AG04450 (cell line): Measurements from ENCODE around the gene PDGFA. TPM values are rescaled to one million over a fixed set of nuclear protein-coding genes. Genes with fewer than 3 reads are reported as not detected.

Experiments used
- CTCF ChIA-PET: fragments of 300-600, 350-600 bp; formaldehyde crosslinking; extraction: SDS; loops from one replicate; lab custom pipeline; 2022; ENCODE audit warnings: antibody characterized with exemption, inconsistent platforms; lab: Charles Lee
- POLR2A ChIA-PET: fragments of 350-600 bp; formaldehyde crosslinking; extraction: SDS; loops from one replicate; lab custom pipeline; 2021; ENCODE audit warnings: antibody characterized with exemption, inconsistent platforms; lab: Yijun Ruan, JAX
- DNase-seq: peaks from one replicate; pipeline ENCODE4 v3.0.0-alpha.2; 2011; ENCODE audit warnings: low read depth, low spot score
- H3K27ac ChIP-seq: one replicate; pipeline ENCODE4 v1.5.1; 2012; ENCODE audit warnings: low read depth, low read length, control low read depth
- H3K27me3 ChIP-seq: one replicate; pipeline ENCODE4 v1.6.0; 2012; ENCODE audit warnings: low read length; ENCODE audit not compliant: control insufficient read depth, insufficient read depth
- H3K4me3 ChIP-seq: 2 replicates; pipeline ENCODE4 v1.5.1; 2011; ENCODE audit warnings: mild to moderate bottlenecking, low read depth, low read length, control low read depth
- H3K9me3 ChIP-seq: 2 replicates; pipeline ENCODE4 v1.5.1; 2012; ENCODE audit warnings: low read length; ENCODE audit not compliant: control insufficient read depth, insufficient read depth
- polyA plus RNA-seq: library from polyadenylated mRNA; depleted of rRNA; stranded (reverse); fragments of >200 nt; gene quantifications from 2 replicates; pipeline ENCODE4 v1.2.3, GENCODE V29; 2011
- TF ChIP-seq, protein P1 (sequence below): IDR thresholded peaks from 2 replicates; pipeline ENCODE4 v1.5.1; 2011; ENCODE audit warnings: low read depth, low read length, control low read depth, inconsistent platforms

Gene PDGFA
- polyA plus RNA-seq, 1 experiment = 2.0 TPM

DNA sequence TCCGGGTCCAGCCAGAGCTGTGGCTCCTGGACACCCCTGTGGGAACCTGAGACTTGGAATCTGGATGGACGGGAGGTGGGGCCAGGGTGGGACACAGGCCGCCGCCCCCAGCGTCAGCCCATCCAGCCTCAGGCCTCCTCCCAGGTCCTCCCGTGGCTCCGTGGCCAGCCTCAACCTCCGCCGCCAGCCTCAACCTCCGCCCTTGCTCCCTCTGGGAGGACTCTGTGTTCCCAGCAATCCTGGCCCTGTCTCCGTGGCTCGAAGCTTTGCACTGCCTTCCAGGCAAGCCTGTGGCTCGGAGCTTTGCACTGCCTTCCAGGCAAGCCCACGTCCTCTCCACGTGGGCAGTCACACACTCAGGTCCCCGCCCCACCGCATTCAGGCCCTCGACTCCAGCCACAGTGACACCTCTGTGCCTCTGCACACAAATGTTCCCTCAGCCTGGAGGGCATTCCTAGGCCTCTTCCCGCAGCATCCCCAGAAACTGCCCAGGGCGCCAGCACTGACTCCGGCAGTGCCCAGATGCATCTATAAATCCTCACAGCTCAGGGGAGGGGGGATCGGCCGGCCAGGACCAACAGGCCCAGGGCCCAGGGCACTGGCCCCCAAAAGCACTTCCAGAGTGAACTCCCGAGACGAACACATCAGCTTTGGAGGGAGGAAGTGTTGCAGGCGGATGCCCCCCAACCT is 44.7 kb upstream of the PDGFA start:
- peaks cover 3% of the 10 kb centered on the region; the same call in 1 of the 2 replicates for H3K9me3 ChIP-seq
- H3K4me3 ChIP-seq = no peak overlapping the region
- POLR2A ChIA-PET = no interaction called here
- TF ChIP-seq, protein P1, sequence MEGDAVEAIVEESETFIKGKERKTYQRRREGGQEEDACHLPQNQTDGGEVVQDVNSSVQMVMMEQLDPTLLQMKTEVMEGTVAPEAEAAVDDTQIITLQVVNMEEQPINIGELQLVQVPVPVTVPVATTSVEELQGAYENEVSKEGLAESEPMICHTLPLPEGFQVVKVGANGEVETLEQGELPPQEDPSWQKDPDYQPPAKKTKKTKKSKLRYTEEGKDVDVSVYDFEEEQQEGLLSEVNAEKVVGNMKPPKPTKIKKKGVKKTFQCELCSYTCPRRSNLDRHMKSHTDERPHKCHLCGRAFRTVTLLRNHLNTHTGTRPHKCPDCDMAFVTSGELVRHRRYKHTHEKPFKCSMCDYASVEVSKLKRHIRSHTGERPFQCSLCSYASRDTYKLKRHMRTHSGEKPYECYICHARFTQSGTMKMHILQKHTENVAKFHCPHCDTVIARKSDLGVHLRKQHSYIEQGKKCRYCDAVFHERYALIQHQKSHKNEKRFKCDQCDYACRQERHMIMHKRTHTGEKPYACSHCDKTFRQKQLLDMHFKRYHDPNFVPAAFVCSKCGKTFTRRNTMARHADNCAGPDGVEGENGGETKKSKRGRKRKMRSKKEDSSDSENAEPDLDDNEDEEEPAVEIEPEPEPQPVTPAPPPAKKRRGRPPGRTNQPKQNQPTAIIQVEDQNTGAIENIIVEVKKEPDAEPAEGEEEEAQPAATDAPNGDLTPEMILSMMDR = no peak
- H3K27ac ChIP-seq = no peak overlapping the region
- DNase-seq = no peak
- H3K27me3 ChIP-seq = peaks cover 8% of the 10 kb centered on the region
- CTCF ChIA-PET = no interaction called here

DNA sequence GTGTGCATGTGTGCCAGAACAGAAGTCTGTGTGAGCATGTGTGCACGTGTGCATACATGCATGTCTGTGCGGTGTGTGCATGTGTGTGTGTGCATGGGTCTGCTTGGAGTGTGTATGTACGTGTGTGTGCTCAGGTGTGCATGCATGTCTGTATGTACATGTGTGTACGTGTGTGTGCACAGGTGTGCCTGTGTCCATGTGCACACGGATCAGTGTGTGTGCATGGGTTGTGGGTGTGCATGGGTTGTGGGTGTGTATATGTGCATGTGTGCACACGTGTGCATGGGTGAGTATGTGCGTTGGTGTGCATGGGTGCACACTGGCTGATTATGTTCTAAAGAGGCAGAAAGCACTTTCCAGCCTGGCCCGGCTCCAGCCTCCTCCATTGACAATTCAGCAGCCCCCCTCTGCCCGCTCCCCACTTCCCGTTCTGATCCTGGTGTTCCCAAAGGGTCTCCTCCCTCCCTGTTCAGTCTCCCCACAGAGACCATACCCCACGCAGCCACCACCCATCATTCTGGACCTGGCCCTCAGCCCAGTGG is 44.1 kb upstream of the PDGFA start:
- Histone ChIP-seq H3K27me3 (peaks cover 6% of the 10 kb centered on the region), H3K27ac (no peak overlapping the region), H3K4me3 (no peak overlapping the region), H3K9me3 (peaks cover 3% of the 10 kb centered on the region; the same call in 1 of the 2 replicates)
- CTCF ChIA-PET = no interaction called here
- DNase-seq = no peak
- TF ChIP-seq, protein P1 = no peak
- POLR2A ChIA-PET = no interaction called here

DNA sequence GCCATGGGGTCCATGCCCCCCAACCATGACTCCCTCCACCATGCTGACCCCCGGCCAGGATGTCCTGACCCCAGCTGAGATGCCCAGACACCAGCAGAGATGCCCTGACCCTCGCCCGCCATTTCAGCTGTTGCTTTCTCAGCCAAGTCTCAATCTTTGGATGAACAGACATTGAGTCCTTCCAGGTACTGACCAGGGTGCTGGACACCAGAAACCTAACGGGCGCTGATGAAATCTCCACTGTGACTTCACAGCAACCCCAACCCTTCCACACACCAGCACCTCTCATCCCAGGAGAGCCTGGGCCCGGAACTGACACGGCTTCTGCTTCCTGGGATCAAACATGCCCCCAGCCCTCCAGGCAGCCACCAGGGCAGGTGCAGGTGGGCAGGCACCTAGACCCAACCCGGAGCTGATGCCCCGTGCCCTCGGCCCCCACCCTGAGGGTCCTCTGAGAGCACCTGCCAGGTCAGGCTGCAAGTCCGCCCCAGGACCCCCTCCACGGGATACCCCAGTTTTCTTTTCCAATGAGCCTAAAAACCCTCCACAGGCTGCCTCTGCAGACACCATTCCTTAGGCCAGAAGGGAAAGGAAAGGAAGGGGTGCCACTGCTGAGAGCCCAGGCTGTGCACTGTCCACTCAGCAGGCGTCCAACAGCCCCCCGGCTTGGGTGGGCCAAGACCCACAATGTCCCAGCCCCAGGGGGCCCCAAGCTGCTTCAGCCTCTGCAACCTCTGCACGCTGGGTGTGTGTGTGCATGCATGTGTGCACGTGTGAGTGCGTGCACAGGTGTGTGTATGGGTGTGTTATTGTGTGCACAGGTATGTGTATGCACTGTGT is 43.4 kb upstream of the PDGFA start:
- Histone ChIP-seq H3K4me3 (no peak overlapping the region), H3K27me3 (peaks cover 4% of the 10 kb centered on the region), H3K9me3 (peaks cover 3% of the 10 kb centered on the region; the same call in 1 of the 2 replicates), H3K27ac (no peak overlapping the region)
- TF ChIP-seq, protein P1 = no peak
- POLR2A ChIA-PET = interaction anchor here (0.6 kb wide), 1 partner anchor 204 kb away, joined by 6 read pairs; no protein-coding TSS in a partner anchor
- no peak for DNase-seq
- CTCF ChIA-PET = no interaction called here

DNA sequence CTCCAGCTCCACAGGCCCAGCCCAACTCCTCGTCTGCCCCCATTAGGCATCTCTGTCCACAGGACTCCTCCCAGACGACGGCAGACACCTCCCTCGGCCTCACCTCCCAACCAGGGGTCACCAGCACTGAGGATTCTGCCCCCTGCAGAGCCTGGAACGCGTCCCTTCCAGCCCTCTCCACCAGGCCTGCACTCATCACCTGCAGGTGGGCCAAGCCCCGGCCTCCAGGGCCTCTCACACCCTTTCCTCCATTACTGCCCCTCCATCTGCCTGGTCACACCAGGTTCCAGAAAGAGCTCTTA is 42.7 kb upstream of the PDGFA start:
- Histone ChIP-seq H3K27me3 (peaks cover 4% of the 10 kb centered on the region), H3K9me3 (peaks cover 5% of the 10 kb centered on the region), H3K27ac (no peak overlapping the region), H3K4me3 (no peak overlapping the region)
- no peak for DNase-seq
- TF ChIP-seq, protein P1 = no peak
- POLR2A ChIA-PET = interaction anchor here (0.6 kb wide), 1 partner anchor 204 kb away, joined by 6 read pairs; no protein-coding TSS in a partner anchor
- CTCF ChIA-PET = no interaction called here
